ENCODE measurements around the gene ZNF593OS. TPM values are rescaled to one million over a fixed set of nuclear protein-coding genes. Genes with fewer than 3 reads are reported as not detected.

The ZNF593OS gene
- total and polyA plus RNA-seq, 2 of the 8 experiments (the other 6 are each of a cell fraction or from before 2014, with no cell fraction given) = not detected

DNA sequence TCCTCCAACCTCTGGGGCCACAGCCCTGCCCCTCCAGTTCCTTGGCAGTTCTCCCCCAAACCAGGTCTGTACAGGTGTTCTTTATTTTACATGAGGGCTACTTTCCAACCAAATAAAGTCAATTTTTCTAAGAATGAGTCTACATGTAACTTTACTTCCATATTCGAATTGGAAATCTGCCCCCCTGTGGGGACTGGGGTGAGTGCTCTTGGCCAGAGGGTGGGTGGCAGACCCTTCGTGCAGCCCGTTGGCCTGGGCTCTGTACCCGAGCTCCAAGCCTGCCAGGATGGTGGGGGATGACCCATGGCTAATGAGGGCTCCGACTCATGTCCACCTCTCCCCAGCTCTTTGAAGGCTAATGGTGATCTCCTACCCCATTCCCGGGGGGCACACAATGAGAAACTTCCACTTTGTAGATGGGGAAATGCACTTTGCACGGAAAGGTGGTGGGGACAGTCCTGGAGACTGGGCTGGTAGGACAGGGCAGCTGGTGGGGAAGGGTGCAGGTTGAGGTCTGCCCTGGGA is 18.2 kb upstream of the ZNF593OS start:
- Histone ChIP-seq H3K18ac (ENCODE audit: extremely low read depth, low read length) (no peak overlapping the region), H4K91ac (replicated peaks; ENCODE audit: insufficient read length, low read length) (peak overlapping the region; percentile 67), H3K36me3 (ENCODE audit: control insufficient read depth in 2 of 4, insufficient read depth in 4 of 4, low read length in 3 of 4) (peaks cover 0 to 10% (median 1%) of the 10 kb centered on the region in 4 experiments; a peak in 3 of 8 replicates), H3K4me1 (replicated peaks in 1 of 4; ENCODE audit: control insufficient read depth in 3 of 4, insufficient read depth in 4 of 4, low read length in 3 of 4) (peaks cover 0 to 7% (median 2%) of the 10 kb centered on the region in 4 experiments; a peak in 3 of 7 replicates), H3K56ac (replicated peaks; ENCODE audit: insufficient read length, low read depth, low read length) (no peak overlapping the region), H2BK15ac (ENCODE audit: low read length) (no peak overlapping the region), H3K4me3 (ENCODE audit: extremely low read depth in 1 of 4, insufficient read depth in 2 of 4, low read depth in 3 of 4, low read length in 4 of 4) (no peak overlapping the region), H3K23me2 (ENCODE audit: low read depth, low read length) (no peaks in the 10 kb centered on the region), H2AFZ (ENCODE audit: low read length) (no peak overlapping the region), H3K4ac (replicated peaks; ENCODE audit: insufficient read length, low read depth, low read length) (no peak overlapping the region), H3K9ac (replicated peaks in 1 of 4; ENCODE audit: extremely low read depth in 1 of 4, low read depth in 3 of 4, low read length in 3 of 4) (no peak overlapping the region), H3K27me3 (replicated peaks in 1 of 4; ENCODE audit: control insufficient read depth in 3 of 4, extremely low read depth in 1 of 4, insufficient read depth in 3 of 4, low read length in 3 of 4) (no peaks in the 10 kb centered on the region), H2BK120ac (replicated peaks; ENCODE audit: low read depth, low read length) (no peak overlapping the region), H3K27ac (ENCODE audit: low read depth, low read length) (no peak overlapping the region), H3K9me3 (ENCODE audit: insufficient read depth in 2 of 2, low read depth in 1 of 2, low read length in 1 of 2) (no peaks in the 10 kb centered on the region), H3K14ac (ENCODE audit: insufficient read length) (no peak overlapping the region), H2BK12ac (ENCODE audit: low read depth, low read length) (peak overlapping the region; percentile 32; the same call in 1 of the 2 replicates), H2BK20ac (ENCODE audit: low read length) (no peak overlapping the region), H4K20me1 (replicated peaks in 1 of 2; ENCODE audit: control insufficient read depth in 1 of 2, insufficient read depth in 2 of 2, low read length in 2 of 2) (no peaks in the 10 kb centered on the region), H3K79me2 (ENCODE audit: control insufficient read depth in 1 of 2, insufficient read depth in 2 of 2, low read length in 2 of 2) (no peaks in the 10 kb centered on the region), H2AK5ac (ENCODE audit: low read depth, low read length) (no peak overlapping the region), H3K4me2 (ENCODE audit: insufficient read depth in 1 of 2, low read depth in 2 of 2, low read length in 2 of 2) (0 out of 4 replicates have a peak overlapping the region, but pooled peaks of 1 of the 2 experiments have one; percentile 29), H2BK5ac (ENCODE audit: low read depth, low read length) (no peak overlapping the region), H3K79me1 (ENCODE audit: low read depth, low read length) (no peaks in the 10 kb centered on the region), H4K5ac (ENCODE audit: insufficient read length, low read depth, low read length) (no peak overlapping the region), H3K23ac (ENCODE audit: insufficient read length) (no peak overlapping the region), H4K8ac (ENCODE audit: extremely low read depth, insufficient read depth, low read length) (no peak overlapping the region; the same call in 1 of the 2 replicates)
- FAIRE-seq (no peak), DNase-seq (ENCODE audit: low read depth in 1 of 2, low spot score in 2 of 2) (no peak)
- 92% methylated on average over 7 of the region's 7 CpGs; no CpG with 5 or more reads in 1 of the 2 experiments for WGBS, 2 experiments (ENCODE audit: extremely low coverage in 1 of 2, insufficient coverage in 1 of 2, insufficient read length in 1 of 2, insufficient replicate concordance in 2 of 2, low coverage in 1 of 2, low lambda C conversion rate in 2 of 2, missing lambda C conversion rate in 1 of 2)
- CTCF ChIA-PET (ENCODE audit: partially characterized antibody) = interaction anchor here (0.6 to 12.6 kb wide), 35 partner anchors 10 to 174 kb away, joined by 3 to 159 read pairs (median 5); partner anchors contain the start of genes C1orf232, CD52, CEP85 and CNKSR1
- TF ChIP-seq CBX8 (IDR thresholded peaks at IDR 0.05; ENCODE audit: borderline replicate concordance, low read depth, low read length) = no peak
- no peak for TF ChIP-seq GABPA (IDR thresholded peaks at IDR 0.05; ENCODE audit: borderline replicate concordance, insufficient read depth, low read length)
- no peak for TF ChIP-seq CBX5 (IDR thresholded peaks at IDR 0.05; ENCODE audit: low read depth, low read length)
- TF ChIP-seq SRF (IDR thresholded peaks at IDR 0.05; ENCODE audit: low read depth, low read length) = no peak
- no peak for TF ChIP-seq CEBPB (IDR thresholded peaks at IDR 0.05; ENCODE audit: low read depth, low read length)
- TF ChIP-seq YY1 (IDR thresholded peaks at IDR 0.05; ENCODE audit: low read depth, low read length) = no peak
- no peak for TF ChIP-seq KDM1A (IDR thresholded peaks at IDR 0.05; ENCODE audit: borderline replicate concordance, low read length)
- TF ChIP-seq HDAC2 (IDR thresholded peaks at IDR 0.05; ENCODE audit: borderline replicate concordance in 1 of 2, low read depth in 2 of 2, low read length in 2 of 2) = no peak
- TF ChIP-seq POLR2A (IDR thresholded peaks at IDR 0.05; ENCODE audit: control extremely low read depth in 1 of 2, low read depth in 2 of 2, low read length in 2 of 2) = no peak
- POLR2A ChIA-PET (ENCODE audit: partially characterized antibody) = interaction anchor here (0.6 to 3.2 kb wide), 14 partner anchors 9 to 298 kb away, joined by 3 to 22 read pairs (median 4); partner anchors contain the start of genes CEP85, CNKSR1, SH3BGRL3 and ZNF593

Measured in H1 (cell line).